ENCODE measurements around the gene WLS.

The WLS gene

DNA sequence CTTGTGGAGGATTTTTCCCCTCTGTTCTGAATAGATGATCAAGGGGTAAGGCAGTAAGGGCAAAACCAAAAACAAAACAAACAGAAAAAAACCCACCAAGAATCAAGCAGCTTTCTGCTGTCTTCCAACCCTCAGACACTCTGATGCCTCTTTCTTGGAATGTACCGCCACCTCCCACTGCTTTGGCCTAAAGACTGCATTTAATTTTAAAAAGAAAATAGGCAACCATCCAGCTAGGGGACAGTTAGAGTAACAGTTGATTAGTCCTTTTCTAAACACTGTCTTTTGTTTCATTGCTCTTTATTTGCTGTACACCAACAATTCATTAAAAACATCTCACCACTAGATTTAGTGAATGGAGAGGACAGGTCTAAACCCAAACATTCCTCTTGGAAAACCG, 21.5 kb downstream of the WLS start:
- no peak overlapping the region for H3K4me3 ChIP-seq (ENCODE audit: low read depth, low read length)
- no peak for DNase-seq (ENCODE audit: low read depth, low spot score)
- ChIA-PET POLR2A (no interaction called here), CTCF (no interaction called here)
- TF ChIP-seq, protein P1, sequence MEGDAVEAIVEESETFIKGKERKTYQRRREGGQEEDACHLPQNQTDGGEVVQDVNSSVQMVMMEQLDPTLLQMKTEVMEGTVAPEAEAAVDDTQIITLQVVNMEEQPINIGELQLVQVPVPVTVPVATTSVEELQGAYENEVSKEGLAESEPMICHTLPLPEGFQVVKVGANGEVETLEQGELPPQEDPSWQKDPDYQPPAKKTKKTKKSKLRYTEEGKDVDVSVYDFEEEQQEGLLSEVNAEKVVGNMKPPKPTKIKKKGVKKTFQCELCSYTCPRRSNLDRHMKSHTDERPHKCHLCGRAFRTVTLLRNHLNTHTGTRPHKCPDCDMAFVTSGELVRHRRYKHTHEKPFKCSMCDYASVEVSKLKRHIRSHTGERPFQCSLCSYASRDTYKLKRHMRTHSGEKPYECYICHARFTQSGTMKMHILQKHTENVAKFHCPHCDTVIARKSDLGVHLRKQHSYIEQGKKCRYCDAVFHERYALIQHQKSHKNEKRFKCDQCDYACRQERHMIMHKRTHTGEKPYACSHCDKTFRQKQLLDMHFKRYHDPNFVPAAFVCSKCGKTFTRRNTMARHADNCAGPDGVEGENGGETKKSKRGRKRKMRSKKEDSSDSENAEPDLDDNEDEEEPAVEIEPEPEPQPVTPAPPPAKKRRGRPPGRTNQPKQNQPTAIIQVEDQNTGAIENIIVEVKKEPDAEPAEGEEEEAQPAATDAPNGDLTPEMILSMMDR (IDR thresholded peaks at IDR 0.05; ENCODE audit: insufficient read depth, low read length, missing control alignments), result no peak

DNA sequence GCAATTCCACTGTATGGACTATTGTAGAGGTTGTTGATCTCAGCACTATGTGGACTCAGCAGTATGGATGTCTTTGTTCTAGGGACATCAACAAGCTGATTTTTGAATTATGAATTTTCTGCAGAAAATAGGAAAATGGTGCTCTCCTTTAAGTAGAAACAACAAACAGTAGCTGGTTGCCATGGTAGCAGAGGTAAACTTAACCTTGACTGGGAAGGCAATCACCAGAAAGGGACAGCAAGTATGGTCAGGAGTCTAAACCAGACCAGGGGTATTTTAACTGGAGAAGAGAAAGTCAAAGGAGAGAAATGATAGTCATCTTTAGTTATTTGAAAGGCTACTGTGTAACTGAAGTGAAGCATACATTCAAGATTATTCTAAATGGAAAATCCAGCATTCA, 22.3 kb downstream of the WLS start:
- no peak for DNase-seq (ENCODE audit: low read depth, low spot score)
- ChIA-PET CTCF (interaction anchor here (0.9 kb wide), 1 partner anchor 9 kb away, joined by 5 read pairs; no protein-coding TSS in a partner anchor), POLR2A (no interaction called here)
- TF ChIP-seq, protein P1 (IDR thresholded peaks at IDR 0.05; ENCODE audit: insufficient read depth, low read length, missing control alignments), result no peak
- no peak overlapping the region for H3K4me3 ChIP-seq (ENCODE audit: low read depth, low read length)

DNA sequence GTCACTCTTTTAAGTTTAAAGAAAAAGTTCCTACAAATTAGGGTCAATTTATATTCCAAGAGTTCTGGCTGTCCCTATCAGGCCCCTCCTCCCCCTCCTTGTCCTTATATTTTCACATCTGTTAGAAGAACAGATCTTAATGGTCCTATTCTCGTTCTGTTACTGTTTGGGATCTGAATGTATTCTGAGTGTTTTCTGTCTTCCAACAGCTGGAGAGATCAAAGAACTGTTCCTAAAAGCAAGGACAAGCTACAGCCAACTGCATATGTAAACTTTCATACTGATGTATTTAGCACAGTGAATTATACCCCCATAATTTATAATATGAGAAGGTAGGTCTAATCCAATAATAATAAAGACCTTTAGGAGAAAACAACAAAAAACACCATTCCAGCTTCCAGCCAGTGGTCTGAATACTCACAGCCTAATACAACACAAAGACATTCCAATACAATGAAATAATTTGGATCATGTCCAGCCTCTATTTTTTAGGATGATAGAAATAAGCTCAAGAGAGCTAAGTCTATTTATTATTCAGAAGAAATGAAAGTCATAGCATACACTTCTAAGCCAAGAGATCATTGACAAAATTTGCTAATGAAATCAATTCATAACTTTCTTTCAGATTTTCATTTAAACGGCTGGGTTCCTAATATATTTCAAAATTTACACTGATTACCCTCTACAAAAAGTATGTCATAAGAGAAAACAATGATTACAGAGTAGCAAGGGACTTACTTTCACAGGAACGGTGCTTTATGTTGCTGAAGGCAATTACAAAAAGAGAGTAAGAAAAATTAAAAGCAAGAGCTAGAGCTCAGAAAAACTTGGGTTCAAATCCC, 25.3 kb downstream of the WLS start:
- TF ChIP-seq, protein P1 (IDR thresholded peaks at IDR 0.05; ENCODE audit: insufficient read depth, low read length, missing control alignments), result no peak
- DNase-seq (ENCODE audit: low read depth, low spot score), result no peak
- ChIA-PET CTCF (interaction anchor here (1.1 to 1.2 kb wide), 3 partner anchors 21 to 86 kb away, joined by 3 to 5 read pairs (median 4); partner anchors contain the start of gene WLS), POLR2A (interaction anchor here (0.7 kb wide), 1 partner anchor 8 kb away, joined by 3 read pairs; no protein-coding TSS in a partner anchor)
- no peak overlapping the region for H3K4me3 ChIP-seq (ENCODE audit: low read depth, low read length)

DNA sequence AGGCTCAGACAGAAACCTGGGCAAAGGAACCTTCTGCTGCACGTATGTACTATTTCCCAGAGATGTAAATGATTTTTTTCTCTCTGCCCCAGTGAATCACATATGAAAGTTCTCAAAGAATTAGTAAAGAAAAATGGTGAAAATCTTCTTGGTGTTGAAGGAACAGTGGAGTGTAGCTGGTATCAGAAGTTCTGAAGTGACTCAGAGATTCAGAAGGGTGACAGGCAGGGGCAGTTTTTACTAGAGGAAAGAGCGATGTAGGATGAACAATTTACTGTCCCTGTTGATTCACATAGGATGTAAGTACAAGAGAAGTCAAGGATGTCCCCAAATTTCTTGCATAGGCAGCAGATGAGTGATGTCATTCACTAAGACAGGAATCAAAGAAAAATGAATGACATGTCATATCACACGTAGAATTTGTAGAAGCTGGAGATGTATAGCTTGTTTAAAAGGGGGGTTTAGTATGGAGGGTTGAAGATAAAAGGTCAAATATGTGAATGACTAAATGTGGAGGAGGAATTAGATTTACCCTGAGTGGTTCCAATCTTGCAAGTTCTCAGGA, 26.4 kb downstream of the WLS start:
- TF ChIP-seq, protein P1 (IDR thresholded peaks at IDR 0.05; ENCODE audit: insufficient read depth, low read length, missing control alignments), result no peak
- no peak overlapping the region for H3K4me3 ChIP-seq (ENCODE audit: low read depth, low read length)
- ChIA-PET POLR2A (no interaction called here), CTCF (interaction anchor here (1.0 kb wide), 1 partner anchor 90 kb away, joined by 3 read pairs; no protein-coding TSS in a partner anchor)
- DNase-seq (ENCODE audit: low read depth, low spot score), result no peak

DNA sequence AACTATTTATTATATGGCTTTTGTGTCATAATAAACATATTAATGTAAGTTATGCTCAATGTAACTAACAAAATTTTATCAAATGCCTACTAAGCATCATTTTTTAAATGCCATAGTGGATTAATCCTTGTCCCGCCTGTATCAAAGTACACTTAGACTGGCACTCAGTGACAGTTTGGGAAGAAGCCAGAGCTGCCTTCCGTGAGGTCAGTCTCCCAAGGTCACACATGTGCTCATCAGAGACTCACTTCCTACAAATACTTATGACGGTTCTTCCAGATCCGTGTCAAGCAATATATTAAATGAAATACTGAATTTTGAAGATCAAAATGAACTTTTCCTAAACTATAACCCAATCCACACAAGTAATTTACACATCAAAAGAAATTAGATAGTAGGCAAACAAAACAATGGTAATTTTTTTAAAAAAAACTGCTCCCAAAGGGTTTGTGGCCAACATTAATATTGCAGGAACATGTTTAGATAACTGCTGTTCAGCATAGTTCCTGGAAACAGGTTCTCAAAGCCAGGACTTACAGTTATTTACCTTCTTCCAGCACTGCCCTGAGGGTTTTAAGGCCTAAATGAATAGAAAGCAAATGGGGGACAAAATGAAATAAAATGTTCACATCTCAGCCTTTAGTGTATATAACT, 27.2 kb downstream of the WLS start:
- H3K4me3 ChIP-seq (ENCODE audit: low read depth, low read length), result no peak overlapping the region
- ChIA-PET POLR2A (no interaction called here), CTCF (interaction anchor here (1.2 to 1.5 kb wide), 3 partner anchors 27 to 140 kb away, joined by 4 to 6 read pairs (median 4); no protein-coding TSS in a partner anchor)
- TF ChIP-seq, protein P1 (IDR thresholded peaks at IDR 0.05; ENCODE audit: insufficient read depth, low read length, missing control alignments), result no peak
- no peak for DNase-seq (ENCODE audit: low read depth, low spot score)
